Tibial nerve (tissue), 3 donors: ENCODE results near the gene OGDH.

Experiments used
- EP300 ChIP-seq, 2 donors: sonication (generic); formaldehyde crosslinking; IDR thresholded peaks; one replicate each; pipeline ENCODE4 v1.6.1; 2017; ENCODE audit warnings: antibody characterized with exemption in 2 of 2, mild to moderate bottlenecking in 1 of 2
- POLR2A ChIP-seq, 2 donors: fragments of 450-650 bp; IDR thresholded peaks; one replicate each; pipeline ENCODE4 v1.6.1; 2017; ENCODE audit warnings: antibody characterized with exemption in 2 of 2, mild to moderate bottlenecking in 2 of 2, moderate library complexity in 2 of 2

DNA sequence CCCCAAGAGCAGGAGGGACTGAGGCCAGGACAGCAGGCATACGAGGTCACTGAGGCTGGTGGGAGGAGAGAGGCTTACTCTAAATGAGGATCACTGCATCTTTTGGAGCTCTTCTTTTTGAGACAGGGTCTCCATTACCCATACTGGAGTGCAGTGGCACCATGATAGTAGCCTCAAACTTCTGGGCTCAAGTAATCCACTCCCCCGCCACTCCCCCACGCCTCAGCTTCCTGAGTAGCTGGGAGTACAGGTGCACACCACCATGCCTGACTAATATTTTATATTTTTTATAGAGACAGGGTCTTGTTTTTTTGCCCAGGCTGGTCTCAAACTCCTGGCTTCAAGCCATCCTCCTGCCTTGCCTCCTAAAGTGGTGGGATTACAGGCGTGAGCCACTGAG is 25.8 kb downstream of the OGDH start:
- TF ChIP-seq POLR2A (IDR thresholded peaks at IDR 0.05) (no peak), EP300 (IDR thresholded peaks at IDR 0.05) (no peak)
